Activated CD4-positive, alpha-beta T cell treated with anti-CD3 and anti-CD28 coated beads, Interleukin-2, amount 50 U/mL, for 24 hours (primary cell): ENCODE results near the gene PIEZO2.
"Not testable (repeated sequence)": the region's sequence is repeated elsewhere in the genome, so short reads cannot be mapped to it uniquely, and the experiment has no call there.

Experiments
- DNase-seq, 2 donors: peaks; one replicate each; pipeline ENCODE4 v3.0.0-alpha.2; 2020; ENCODE audit warnings: low read depth in 1 of 2, low spot score in 1 of 2

PIEZO2 gene

GRCh38 chr18:10689236-10690034, 459.9 kb downstream of the PIEZO2 start:
- DNase-seq = no peak

- DNase-seq = no peak
Observed at GRCh38 chr18:10688766-10689165, 460.6 kb downstream of the PIEZO2 start.

GRCh38 chr18:10687161-10687925, 462.0 kb downstream of the PIEZO2 start:
- DNase-seq = no peak

- no peak for DNase-seq
Observed at GRCh38 chr18:10686308-10686707, 463.1 kb downstream of the PIEZO2 start.

GRCh38 chr18:10685484-10685883, 463.9 kb downstream of the PIEZO2 start:
- DNase-seq = no peak

- no peak for DNase-seq
Observed at GRCh38 chr18:10682368-10682714, 467.0 kb downstream of the PIEZO2 start.

- DNase-seq = no peak
Observed at GRCh38 chr18:10681581-10682367, 467.6 kb downstream of the PIEZO2 start.

GRCh38 chr18:10680271-10680596, 469.1 kb downstream of the PIEZO2 start:
- DNase-seq = no peak

GRCh38 chr18:10679557-10680270, 469.7 kb downstream of the PIEZO2 start:
- no peak for DNase-seq

GRCh38 chr18:10671441-10671840, 477.9 kb downstream of the PIEZO2 start:
- no peak for DNase-seq

GRCh38 chr18:10670856-10671255, 478.5 kb downstream of the PIEZO2 start:
- no peak for DNase-seq

GRCh38 chr18:10669441-10670100, 479.8 kb downstream of the PIEZO2 start:
- DNase-seq = no peak

- no peak for DNase-seq
Observed at GRCh38 chr18:10663750-10664149, 485.6 kb downstream of the PIEZO2 start.

- DNase-seq = no peak
Observed at GRCh38 chr18:10661317-10661716, 488.1 kb downstream of the PIEZO2 start.

GRCh38 chr18:10660179-10660884, 489.0 kb downstream of the PIEZO2 start:
- no peak for DNase-seq

- DNase-seq = no peak
Observed at GRCh38 chr18:10659594-10659993, 489.8 kb downstream of the PIEZO2 start.

- no peak for DNase-seq
Observed at GRCh38 chr18:10659000-10659399, 490.4 kb downstream of the PIEZO2 start.

GRCh38 chr18:10644003-10644402, 505.4 kb downstream of the PIEZO2 start:
- DNase-seq = not testable (repeated sequence)

- DNase-seq = not testable (repeated sequence)
Observed at GRCh38 chr18:10642915-10643524, 506.3 kb downstream of the PIEZO2 start.

- not testable (repeated sequence) for DNase-seq
Observed at GRCh38 chr18:10638539-10638885, 510.9 kb downstream of the PIEZO2 start.
